Midbrain (tissue), 1 donor: ENCODE data around the gene ZDHHC8.

Experiments
- DNase-seq: peaks from one replicate; lab custom pipeline; 2025; lab: John Stamatoyannopoulos, UW

The ZDHHC8 gene

DNA sequence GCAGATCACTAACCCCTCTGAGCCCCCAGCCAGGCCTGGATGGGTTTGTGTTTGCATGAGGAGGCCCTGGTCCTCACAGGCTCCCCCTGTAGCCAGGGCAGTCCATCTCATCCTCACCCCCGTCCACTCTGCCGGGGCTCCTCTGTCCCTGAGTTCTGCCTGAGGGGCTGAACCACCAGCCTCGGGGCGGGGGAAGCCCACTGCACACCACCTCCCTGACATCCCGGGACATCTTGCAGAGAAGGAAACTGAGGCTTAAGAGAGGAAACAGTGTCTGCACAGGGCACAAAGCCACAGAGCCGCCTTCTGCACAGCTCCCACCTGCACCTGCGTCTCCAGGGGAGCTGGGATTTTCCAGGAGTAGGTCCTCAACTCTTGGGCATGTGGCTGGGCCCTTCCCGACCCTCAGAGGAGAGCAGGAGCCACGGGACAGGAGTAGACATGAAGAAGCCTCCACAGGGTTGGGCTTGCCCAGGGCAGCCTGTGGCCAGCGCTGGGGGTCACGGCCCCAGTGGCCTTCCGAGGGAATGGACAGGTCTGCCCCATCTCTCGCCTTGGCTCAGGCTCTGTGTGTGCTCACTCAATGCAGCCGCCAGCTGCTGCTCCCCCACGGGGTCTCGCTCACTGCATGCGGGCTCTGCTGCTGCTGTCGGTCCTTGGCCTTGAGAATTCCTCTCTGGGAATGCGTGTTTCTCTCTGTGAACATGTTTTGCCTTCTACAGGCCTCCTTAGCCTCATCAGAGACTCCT, 64.7 kb downstream of the ZDHHC8 start:
- DNase-seq = no peak
